WTC11 (cell line): ENCODE data around the gene CA10. TPM values are rescaled to one million over a fixed set of nuclear protein-coding genes. Genes with fewer than 3 reads are reported as not detected.

ENCODE experiments used
- ATAC-seq: fragments of 200-7000 bp; cut with Tn5 transposase; 2 replicates; pipeline ENCODE4 v1.10.0; 2021; ENCODE audit warnings: mild to moderate bottlenecking, moderate library complexity
- CTCF ChIA-PET: fragments of 300-600 bp; sonication (Branson Sonifier 250); formaldehyde crosslinking; loops from one replicate; lab custom pipeline; 2021; ENCODE audit warnings: antibody characterized with exemption; lab: Charles Lee
- POLR2A ChIA-PET: fragments of 350-600 bp; sonication (Branson Sonifier 250); formaldehyde crosslinking; loops from one replicate; lab custom pipeline; 2021; ENCODE audit warnings: antibody characterized with exemption; lab: Charles Lee
- DNase-seq: peaks from one replicate; pipeline ENCODE4 v3.0.0; 2021; ENCODE audit warnings: low spot score
- H3K27ac Mint-ChIP-seq: 2 replicates; pipeline ENCODE4 v1.8.0; 2021; ENCODE audit warnings: mixed read lengths
- H3K27me3 Mint-ChIP-seq: 2 replicates; pipeline ENCODE4 v1.8.0; 2021; ENCODE audit warnings: low read depth, mild to moderate bottlenecking, moderate library complexity, mixed read lengths
- H3K36me3 Mint-ChIP-seq: 2 replicates; pipeline ENCODE4 v1.8.0; 2021; ENCODE audit warnings: mixed read lengths
- H3K4me1 Mint-ChIP-seq: 2 replicates; pipeline ENCODE4 v1.8.0; 2022; ENCODE audit warnings: mixed read lengths
- H3K4me3 Mint-ChIP-seq: 2 replicates; pipeline ENCODE4 v1.8.0; 2021; ENCODE audit warnings: mild to moderate bottlenecking, moderate library complexity, mixed read lengths
- H3K9me3 Mint-ChIP-seq: 2 replicates; pipeline ENCODE4 v1.8.0; 2021; ENCODE audit warnings: mixed read lengths
- ATF1 ChIP-seq: sonication (generic); formaldehyde crosslinking; IDR thresholded peaks from 2 replicates; pipeline ENCODE4 v1.8.1; 2023; ENCODE audit warnings: mild to moderate bottlenecking, moderate library complexity, missing genetic modification reagents
- ELF4 ChIP-seq: sonication (generic); formaldehyde crosslinking; IDR thresholded peaks from 2 replicates; pipeline ENCODE4 v1.8.1; 2022; ENCODE audit warnings: low read depth, mild to moderate bottlenecking, moderate library complexity, missing genetic modification reagents
- ETV6 ChIP-seq: sonication (generic); formaldehyde crosslinking; IDR thresholded peaks from 2 replicates; pipeline ENCODE4 v1.8.1; 2022; ENCODE audit warnings: mild to moderate bottlenecking, missing genetic modification reagents
- FOXK1 ChIP-seq: sonication (generic); formaldehyde crosslinking; IDR thresholded peaks from 2 replicates; pipeline ENCODE4 v1.8.0; 2022; ENCODE audit warnings: mild to moderate bottlenecking, moderate library complexity, missing genetic modification reagents
- FOXP1 ChIP-seq: sonication (generic); formaldehyde crosslinking; IDR thresholded peaks from 2 replicates; pipeline ENCODE4 v1.8.0; 2022; ENCODE audit warnings: missing genetic modification reagents, mild to moderate bottlenecking, moderate library complexity, borderline replicate concordance
- GABPB1 ChIP-seq: sonication (generic); formaldehyde crosslinking; IDR thresholded peaks from 2 replicates; pipeline ENCODE4 v1.8.1; 2023; ENCODE audit warnings: mild to moderate bottlenecking, missing genetic modification reagents
- GTF2I ChIP-seq: fragments of 250-450 bp; sonication (Bioruptor Pico); conservative IDR thresholded peaks from 2 replicates; pipeline ENCODE4 v1.4.0; 2021; ENCODE audit warnings: mild to moderate bottlenecking
- JUN ChIP-seq: sonication (generic); formaldehyde crosslinking; IDR thresholded peaks from 2 replicates; pipeline ENCODE4 v1.8.0; 2023; ENCODE audit warnings: mild to moderate bottlenecking, missing genetic modification reagents
- MXD4 ChIP-seq: fragments of 250-450 bp; sonication (Bioruptor Pico); IDR thresholded peaks from 2 replicates; pipeline ENCODE4 v1.8.0; 2021; ENCODE audit warnings: mild to moderate bottlenecking, moderate library complexity, borderline replicate concordance
- NR3C1 ChIP-seq: sonication (generic); formaldehyde crosslinking; conservative IDR thresholded peaks from 2 replicates; pipeline ENCODE4 v1.8.1; 2023; ENCODE audit warnings: low read depth, mild to moderate bottlenecking, missing genetic modification reagents
- PRRX2 ChIP-seq: fragments of 250-450 bp; sonication (Bioruptor Pico); IDR thresholded peaks from 2 replicates; pipeline ENCODE4 v1.8.0; 2021; ENCODE audit warnings: mild to moderate bottlenecking
- RORB ChIP-seq: fragments of 250-450 bp; sonication (Bioruptor Pico); IDR thresholded peaks from 2 replicates; pipeline ENCODE4 v1.9.0; 2021; ENCODE audit warnings: mild to moderate bottlenecking
- SMAD4 ChIP-seq: sonication (generic); formaldehyde crosslinking; IDR thresholded peaks from 2 replicates; pipeline ENCODE4 v1.8.0; 2022; ENCODE audit warnings: mild to moderate bottlenecking, missing genetic modification reagents
- SP1 ChIP-seq: sonication (generic); formaldehyde crosslinking; conservative IDR thresholded peaks from 2 replicates; pipeline ENCODE4 v1.8.1; 2022; ENCODE audit warnings: missing genetic modification reagents
- TP53 ChIP-seq: sonication (generic); formaldehyde crosslinking; IDR thresholded peaks from 2 replicates; pipeline ENCODE4 v1.8.1; 2023; ENCODE audit warnings: mild to moderate bottlenecking, missing genetic modification reagents
- ZBTB21 ChIP-seq: sonication (generic); formaldehyde crosslinking; IDR thresholded peaks from 2 replicates; pipeline ENCODE4 v1.8.1; 2023; ENCODE audit warnings: mild to moderate bottlenecking, missing genetic modification reagents, borderline replicate concordance
- ZNF232 ChIP-seq: sonication (generic); formaldehyde crosslinking; IDR thresholded peaks from 2 replicates; pipeline ENCODE4 v1.8.0; 2022; ENCODE audit warnings: mild to moderate bottlenecking, missing genetic modification reagents
- total RNA-seq: library from RNA; stranded (reverse); gene quantifications from 3 replicates; pipeline ENCODE4 v1.2.3, GENCODE V29; 2021
- TF ChIP-seq, protein P1 (sequence below): sonication (generic); formaldehyde crosslinking; IDR thresholded peaks from 2 replicates; pipeline ENCODE4 v1.8.1; 2023; ENCODE audit warnings: mild to moderate bottlenecking, missing genetic modification reagents
- TF ChIP-seq, protein P2 (sequence below): sonication (generic); formaldehyde crosslinking; IDR thresholded peaks from 2 replicates; pipeline ENCODE4 v1.8.0; 2022; ENCODE audit warnings: mild to moderate bottlenecking, missing genetic modification reagents
- TF ChIP-seq, protein P3 (sequence below): sonication (generic); formaldehyde crosslinking; IDR thresholded peaks from 2 replicates; pipeline ENCODE4 v1.8.0; 2023; ENCODE audit warnings: missing genetic modification reagents, mild to moderate bottlenecking, borderline replicate concordance
- TF ChIP-seq, protein P4 (sequence below): fragments of 200-600 bp; IDR thresholded peaks from 2 replicates; pipeline ENCODE4 v1.8.0; 2022; ENCODE audit warnings: antibody characterized with exemption
- TF ChIP-seq, protein P5 (sequence below): sonication (generic); formaldehyde crosslinking; IDR thresholded peaks from 2 replicates; pipeline ENCODE4 v1.8.0; 2022; ENCODE audit warnings: mild to moderate bottlenecking, missing genetic modification reagents
- TF ChIP-seq, protein P6 (sequence below): sonication (generic); formaldehyde crosslinking; IDR thresholded peaks from 2 replicates; pipeline ENCODE4 v1.8.1; 2023; ENCODE audit warnings: mild to moderate bottlenecking, missing genetic modification reagents, moderate library complexity
- TF ChIP-seq, protein P7 (sequence below): fragments of 250-450 bp; sonication (Bioruptor Pico); IDR thresholded peaks from 2 replicates; pipeline ENCODE4 v2.1.2; 2022; ENCODE audit warnings: mild to moderate bottlenecking, moderate library complexity

Gene CA10
- total RNA-seq, 1 experiment from 2014 or later: 0.90 TPM

DNA sequence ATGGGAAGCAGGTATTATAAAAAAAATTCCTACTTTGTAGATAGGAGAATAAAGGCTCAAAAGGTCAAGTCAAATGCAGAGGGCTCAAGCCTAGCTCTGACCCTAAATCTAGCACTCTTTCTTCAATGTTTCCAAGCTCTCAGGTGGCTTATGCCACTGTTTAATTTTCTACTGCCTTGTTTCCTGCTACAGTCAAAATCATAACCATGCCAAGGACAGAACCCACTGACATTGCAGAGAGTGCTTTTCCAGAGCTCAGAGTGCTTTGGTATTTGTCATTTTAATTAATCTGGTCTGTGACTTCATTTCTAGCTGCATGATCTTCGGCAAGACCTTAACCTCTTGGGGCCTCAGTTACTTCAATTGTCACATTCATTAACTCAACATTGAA, 344.7 kb downstream of the CA10 start:
- H3K27ac Mint-ChIP-seq: no peak overlapping the region
- TF ChIP-seq ZNF232 (CRISPR knock-in tag) (no peak), PRRX2 (CRISPR knock-in tag) (no peak), RORB (CRISPR knock-in tag) (no peak), FOXP1 (no peak), NR3C1 (CRISPR knock-in tag) (no peak), TP53 (CRISPR knock-in tag) (no peak), MXD4 (CRISPR knock-in tag) (no peak), SMAD4 (CRISPR knock-in tag) (no peak), FOXK1 (no peak), JUN (CRISPR knock-in tag) (no peak), ZBTB21 (CRISPR knock-in tag) (no peak)
- TF ChIP-seq, protein P1, sequence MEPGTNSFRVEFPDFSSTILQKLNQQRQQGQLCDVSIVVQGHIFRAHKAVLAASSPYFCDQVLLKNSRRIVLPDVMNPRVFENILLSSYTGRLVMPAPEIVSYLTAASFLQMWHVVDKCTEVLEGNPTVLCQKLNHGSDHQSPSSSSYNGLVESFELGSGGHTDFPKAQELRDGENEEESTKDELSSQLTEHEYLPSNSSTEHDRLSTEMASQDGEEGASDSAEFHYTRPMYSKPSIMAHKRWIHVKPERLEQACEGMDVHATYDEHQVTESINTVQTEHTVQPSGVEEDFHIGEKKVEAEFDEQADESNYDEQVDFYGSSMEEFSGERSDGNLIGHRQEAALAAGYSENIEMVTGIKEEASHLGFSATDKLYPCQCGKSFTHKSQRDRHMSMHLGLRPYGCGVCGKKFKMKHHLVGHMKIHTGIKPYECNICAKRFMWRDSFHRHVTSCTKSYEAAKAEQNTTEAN (CRISPR knock-in tag): no peak
- TF ChIP-seq, protein P2, sequence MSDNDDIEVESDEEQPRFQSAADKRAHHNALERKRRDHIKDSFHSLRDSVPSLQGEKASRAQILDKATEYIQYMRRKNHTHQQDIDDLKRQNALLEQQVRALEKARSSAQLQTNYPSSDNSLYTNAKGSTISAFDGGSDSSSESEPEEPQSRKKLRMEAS (CRISPR knock-in tag): no peak
- TF ChIP-seq, protein P3, sequence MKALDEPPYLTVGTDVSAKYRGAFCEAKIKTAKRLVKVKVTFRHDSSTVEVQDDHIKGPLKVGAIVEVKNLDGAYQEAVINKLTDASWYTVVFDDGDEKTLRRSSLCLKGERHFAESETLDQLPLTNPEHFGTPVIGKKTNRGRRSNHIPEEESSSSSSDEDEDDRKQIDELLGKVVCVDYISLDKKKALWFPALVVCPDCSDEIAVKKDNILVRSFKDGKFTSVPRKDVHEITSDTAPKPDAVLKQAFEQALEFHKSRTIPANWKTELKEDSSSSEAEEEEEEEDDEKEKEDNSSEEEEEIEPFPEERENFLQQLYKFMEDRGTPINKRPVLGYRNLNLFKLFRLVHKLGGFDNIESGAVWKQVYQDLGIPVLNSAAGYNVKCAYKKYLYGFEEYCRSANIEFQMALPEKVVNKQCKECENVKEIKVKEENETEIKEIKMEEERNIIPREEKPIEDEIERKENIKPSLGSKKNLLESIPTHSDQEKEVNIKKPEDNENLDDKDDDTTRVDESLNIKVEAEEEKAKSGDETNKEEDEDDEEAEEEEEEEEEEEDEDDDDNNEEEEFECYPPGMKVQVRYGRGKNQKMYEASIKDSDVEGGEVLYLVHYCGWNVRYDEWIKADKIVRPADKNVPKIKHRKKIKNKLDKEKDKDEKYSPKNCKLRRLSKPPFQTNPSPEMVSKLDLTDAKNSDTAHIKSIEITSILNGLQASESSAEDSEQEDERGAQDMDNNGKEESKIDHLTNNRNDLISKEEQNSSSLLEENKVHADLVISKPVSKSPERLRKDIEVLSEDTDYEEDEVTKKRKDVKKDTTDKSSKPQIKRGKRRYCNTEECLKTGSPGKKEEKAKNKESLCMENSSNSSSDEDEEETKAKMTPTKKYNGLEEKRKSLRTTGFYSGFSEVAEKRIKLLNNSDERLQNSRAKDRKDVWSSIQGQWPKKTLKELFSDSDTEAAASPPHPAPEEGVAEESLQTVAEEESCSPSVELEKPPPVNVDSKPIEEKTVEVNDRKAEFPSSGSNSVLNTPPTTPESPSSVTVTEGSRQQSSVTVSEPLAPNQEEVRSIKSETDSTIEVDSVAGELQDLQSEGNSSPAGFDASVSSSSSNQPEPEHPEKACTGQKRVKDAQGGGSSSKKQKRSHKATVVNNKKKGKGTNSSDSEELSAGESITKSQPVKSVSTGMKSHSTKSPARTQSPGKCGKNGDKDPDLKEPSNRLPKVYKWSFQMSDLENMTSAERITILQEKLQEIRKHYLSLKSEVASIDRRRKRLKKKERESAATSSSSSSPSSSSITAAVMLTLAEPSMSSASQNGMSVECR (CRISPR knock-in tag): no peak
- TF ChIP-seq, protein P4, sequence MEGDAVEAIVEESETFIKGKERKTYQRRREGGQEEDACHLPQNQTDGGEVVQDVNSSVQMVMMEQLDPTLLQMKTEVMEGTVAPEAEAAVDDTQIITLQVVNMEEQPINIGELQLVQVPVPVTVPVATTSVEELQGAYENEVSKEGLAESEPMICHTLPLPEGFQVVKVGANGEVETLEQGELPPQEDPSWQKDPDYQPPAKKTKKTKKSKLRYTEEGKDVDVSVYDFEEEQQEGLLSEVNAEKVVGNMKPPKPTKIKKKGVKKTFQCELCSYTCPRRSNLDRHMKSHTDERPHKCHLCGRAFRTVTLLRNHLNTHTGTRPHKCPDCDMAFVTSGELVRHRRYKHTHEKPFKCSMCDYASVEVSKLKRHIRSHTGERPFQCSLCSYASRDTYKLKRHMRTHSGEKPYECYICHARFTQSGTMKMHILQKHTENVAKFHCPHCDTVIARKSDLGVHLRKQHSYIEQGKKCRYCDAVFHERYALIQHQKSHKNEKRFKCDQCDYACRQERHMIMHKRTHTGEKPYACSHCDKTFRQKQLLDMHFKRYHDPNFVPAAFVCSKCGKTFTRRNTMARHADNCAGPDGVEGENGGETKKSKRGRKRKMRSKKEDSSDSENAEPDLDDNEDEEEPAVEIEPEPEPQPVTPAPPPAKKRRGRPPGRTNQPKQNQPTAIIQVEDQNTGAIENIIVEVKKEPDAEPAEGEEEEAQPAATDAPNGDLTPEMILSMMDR: no peak
- H3K36me3 Mint-ChIP-seq: peaks cover 16% of the 10 kb centered on the region; the same call in 1 of the 2 replicates
- ChIA-PET CTCF (no interaction called here), POLR2A (no interaction called here)
- peaks cover 4% of the 10 kb centered on the region; the same call in 1 of the 2 replicates for H3K4me1 Mint-ChIP-seq
- no peak for ATAC-seq
- no peak for DNase-seq
- H3K27me3 Mint-ChIP-seq: peaks cover 3% of the 10 kb centered on the region
- H3K9me3 Mint-ChIP-seq: peaks cover 65% of the 10 kb centered on the region
- H3K4me3 Mint-ChIP-seq: no peak overlapping the region

DNA sequence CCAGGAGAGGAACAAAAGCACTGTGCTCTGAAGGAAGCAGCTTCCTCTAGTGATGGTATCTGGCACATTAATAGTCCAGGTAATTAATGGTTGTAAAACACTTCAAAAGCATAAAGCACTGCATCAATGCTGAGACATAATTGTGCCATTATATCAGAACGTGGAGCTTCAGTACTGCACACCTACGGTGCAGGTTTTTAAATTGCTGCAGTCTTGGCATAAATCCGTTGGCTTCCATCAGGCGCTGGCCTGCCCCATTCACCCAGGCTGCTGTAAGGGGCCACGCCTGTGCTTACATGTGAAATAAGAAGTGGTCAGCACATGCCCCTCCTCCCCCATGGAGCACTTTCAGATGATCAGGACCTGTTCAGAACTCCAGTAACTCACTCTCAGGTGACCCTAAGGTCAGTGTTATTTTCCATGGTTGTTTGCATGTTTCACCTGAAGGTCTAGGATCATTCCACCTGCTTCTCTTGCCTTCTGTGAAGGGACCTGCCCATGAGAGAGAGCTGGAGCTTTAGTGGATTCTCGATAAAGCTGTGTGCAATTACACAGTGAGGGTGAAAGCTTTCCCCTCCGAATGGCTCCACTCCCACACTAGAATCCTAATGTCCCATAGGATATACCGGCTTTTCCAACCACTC, 345.3 kb downstream of the CA10 start:
- Mint-ChIP-seq H3K36me3 (peaks cover 16% of the 10 kb centered on the region; the same call in 1 of the 2 replicates), H3K27ac (no peak overlapping the region), H3K27me3 (peaks cover 3% of the 10 kb centered on the region), H3K4me3 (no peak overlapping the region), H3K9me3 (peaks cover 60% of the 10 kb centered on the region), H3K4me1 (peaks cover 4% of the 10 kb centered on the region; the same call in 1 of the 2 replicates)
- POLR2A ChIA-PET: no interaction called here
- DNase-seq (no peak), ATAC-seq (no peak)
- CTCF ChIA-PET: no interaction called here
- TF ChIP-seq, protein P5, sequence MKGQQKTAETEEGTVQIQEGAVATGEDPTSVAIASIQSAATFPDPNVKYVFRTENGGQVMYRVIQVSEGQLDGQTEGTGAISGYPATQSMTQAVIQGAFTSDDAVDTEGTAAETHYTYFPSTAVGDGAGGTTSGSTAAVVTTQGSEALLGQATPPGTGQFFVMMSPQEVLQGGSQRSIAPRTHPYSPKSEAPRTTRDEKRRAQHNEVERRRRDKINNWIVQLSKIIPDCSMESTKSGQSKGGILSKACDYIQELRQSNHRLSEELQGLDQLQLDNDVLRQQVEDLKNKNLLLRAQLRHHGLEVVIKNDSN (CRISPR knock-in tag): no peak
- TF ChIP-seq ATF1 (CRISPR knock-in tag): no peak
- no peak for TF ChIP-seq ETV6 (CRISPR knock-in tag)
- TF ChIP-seq, protein P6, sequence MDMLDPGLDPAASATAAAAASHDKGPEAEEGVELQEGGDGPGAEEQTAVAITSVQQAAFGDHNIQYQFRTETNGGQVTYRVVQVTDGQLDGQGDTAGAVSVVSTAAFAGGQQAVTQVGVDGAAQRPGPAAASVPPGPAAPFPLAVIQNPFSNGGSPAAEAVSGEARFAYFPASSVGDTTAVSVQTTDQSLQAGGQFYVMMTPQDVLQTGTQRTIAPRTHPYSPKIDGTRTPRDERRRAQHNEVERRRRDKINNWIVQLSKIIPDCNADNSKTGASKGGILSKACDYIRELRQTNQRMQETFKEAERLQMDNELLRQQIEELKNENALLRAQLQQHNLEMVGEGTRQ: no peak
- TF ChIP-seq, protein P7, sequence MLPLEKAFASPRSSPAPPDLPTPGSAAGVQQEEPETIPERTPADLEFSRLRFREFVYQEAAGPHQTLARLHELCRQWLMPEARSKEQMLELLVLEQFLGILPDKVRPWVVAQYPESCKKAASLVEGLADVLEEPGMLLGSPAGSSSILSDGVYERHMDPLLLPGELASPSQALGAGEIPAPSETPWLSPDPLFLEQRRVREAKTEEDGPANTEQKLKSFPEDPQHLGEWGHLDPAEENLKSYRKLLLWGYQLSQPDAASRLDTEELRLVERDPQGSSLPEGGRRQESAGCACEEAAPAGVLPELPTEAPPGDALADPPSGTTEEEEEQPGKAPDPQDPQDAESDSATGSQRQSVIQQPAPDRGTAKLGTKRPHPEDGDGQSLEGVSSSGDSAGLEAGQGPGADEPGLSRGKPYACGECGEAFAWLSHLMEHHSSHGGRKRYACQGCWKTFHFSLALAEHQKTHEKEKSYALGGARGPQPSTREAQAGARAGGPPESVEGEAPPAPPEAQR: no peak
- no peak for TF ChIP-seq PRRX2 (CRISPR knock-in tag)
- TF ChIP-seq SMAD4 (CRISPR knock-in tag): no peak
- no peak for TF ChIP-seq GABPB1 (CRISPR knock-in tag)
- no peak for TF ChIP-seq SP1 (CRISPR knock-in tag)
- TF ChIP-seq ELF4 (CRISPR knock-in tag): no peak
- TF ChIP-seq GTF2I (CRISPR knock-in tag): no peak
